Endodermal cell (in vitro differentiated cells): ENCODE data around the gene HMG20B. TPM values are rescaled to one million over a fixed set of nuclear protein-coding genes. Genes with fewer than 3 reads are reported as not detected.
"Not testable (repeated sequence)": the region's sequence is repeated elsewhere in the genome, so short reads cannot be mapped to it uniquely, and the experiment has no call there.

Source experiments
- DNase-seq: peaks from one replicate; pipeline ENCODE4 v3.0.0-alpha.2; 2017
- H3K27ac ChIP-seq: 2 replicates; pipeline ENCODE4 v1.5.1; 2013; ENCODE audit warnings: mild to moderate bottlenecking, low read depth, low read length, moderate library complexity
- H3K27me3 ChIP-seq: 2 replicates; pipeline ENCODE4 v1.6.1; 2013; ENCODE audit warnings: mild to moderate bottlenecking, low read length, moderate library complexity; ENCODE audit not compliant: insufficient read depth, control insufficient read depth, poor library complexity, severe bottlenecking
- H3K36me3 ChIP-seq: 2 replicates; pipeline ENCODE4 v1.7.0; 2013; ENCODE audit warnings: mild to moderate bottlenecking, low read length, moderate library complexity; ENCODE audit not compliant: control insufficient read depth, insufficient read depth
- H3K4me1 ChIP-seq: one replicate; pipeline ENCODE4 v1.7.0; 2013; ENCODE audit warnings: low read length; ENCODE audit not compliant: control insufficient read depth, insufficient read depth
- H3K4me3 ChIP-seq: 2 replicates; pipeline ENCODE4 v1.5.1; 2013; ENCODE audit warnings: mild to moderate bottlenecking, low read length, moderate library complexity
- H3K9ac ChIP-seq: 2 replicates; pipeline ENCODE4 v1.6.1; 2013; ENCODE audit warnings: mild to moderate bottlenecking, low read length, moderate library complexity; ENCODE audit not compliant: poor library complexity, severe bottlenecking; ENCODE audit errors: extremely low read depth
- H3K9me3 ChIP-seq: 2 replicates; pipeline ENCODE4 v1.6.1; 2013; ENCODE audit warnings: mild to moderate bottlenecking, low read length, moderate library complexity; ENCODE audit not compliant: control insufficient read depth
- H3K27ac Mint-ChIP-seq: 2 replicates; pipeline ENCODE4 v1.8.0; 2020; ENCODE audit warnings: mixed read lengths
- H3K27me3 Mint-ChIP-seq: 2 replicates; pipeline ENCODE4 v1.8.0; 2021; ENCODE audit warnings: mild to moderate bottlenecking, mixed read lengths; ENCODE audit not compliant: insufficient read depth
- H3K36me3 Mint-ChIP-seq: 2 replicates; pipeline ENCODE4 v1.8.0; 2020; ENCODE audit warnings: low read depth, mixed read lengths
- H3K4me1 Mint-ChIP-seq: 2 replicates; pipeline ENCODE4 v1.8.0; 2020; ENCODE audit warnings: mixed read lengths
- H3K4me3 Mint-ChIP-seq: 2 replicates; pipeline ENCODE4 v1.8.0; 2020; ENCODE audit warnings: mild to moderate bottlenecking, moderate library complexity, mixed read lengths
- H3K9me3 Mint-ChIP-seq: 2 replicates; pipeline ENCODE4 v1.8.0; 2020; ENCODE audit warnings: mild to moderate bottlenecking, mixed read lengths
- CTCF ChIP-seq: fragments of 200-600 bp; sonication (generic); conservative IDR thresholded peaks from 2 replicates; pipeline ENCODE4 v1.5.0; 2021; ENCODE audit warnings: antibody characterized with exemption, mild to moderate bottlenecking
- WGBS, 2 experiments: methylation state at CpG; one replicate each; pipeline versions ENCODE4 v1.1.5 to v1.1.7; 2013; ENCODE audit warnings: missing lambda C conversion rate in 2 of 2, mixed read lengths in 1 of 2; ENCODE audit not compliant: insufficient coverage in 1 of 2, insufficient read length in 1 of 2; 5-methylcytosine and 5-hydroxymethylcytosine counted together
- total RNA-seq, 2 donors: library from RNA; stranded (reverse); fragmentation: NEBNext Ultra II Directional in 1 of 2; extraction: Animal tissue kit (Norgen Biotek cat#: 25700) in 1 of 2; gene quantifications; 2 replicates in 1 of 2; 3 replicates in 1 of 2; pipeline ENCODE4 v1.2.1, GENCODE V29; 2021

HMG20B gene
- total RNA-seq, 2 donors from 2014 or later = 80.7 to 102 TPM

GRCh38 chr19:3527238-3527910 lies 45.4 kb upstream of the HMG20B start:
- H3K27me3 Mint-ChIP-seq = no peaks in the 10 kb centered on the region
- no peak overlapping the region for H3K4me3 Mint-ChIP-seq
- Histone ChIP-seq H3K4me3 (no peak overlapping the region), H3K9ac (no peak overlapping the region), H3K27ac (no peak overlapping the region), H3K9me3 (no peaks in the 10 kb centered on the region), H3K27me3 (no peaks in the 10 kb centered on the region), H3K4me1 (no peaks in the 10 kb centered on the region), H3K36me3 (peaks cover 27% of the 10 kb centered on the region)
- no peak overlapping the region for H3K27ac Mint-ChIP-seq
- H3K9me3 Mint-ChIP-seq = no peaks in the 10 kb centered on the region
- H3K36me3 Mint-ChIP-seq = peaks cover 26% of the 10 kb centered on the region
- no peak for DNase-seq
- no peak for TF ChIP-seq CTCF
- WGBS, 2 experiments = 94 to 99% methylated on average over 11 to 21 of the region's 21 CpGs
- H3K4me1 Mint-ChIP-seq = no peaks in the 10 kb centered on the region

- no peak overlapping the region for H3K9ac ChIP-seq
- peaks cover 28% of the 10 kb centered on the region for H3K36me3 Mint-ChIP-seq
- no peaks in the 10 kb centered on the region for H3K4me1 ChIP-seq
- DNase-seq = no peak
- no peaks in the 10 kb centered on the region for H3K9me3 Mint-ChIP-seq
- H3K27me3 Mint-ChIP-seq = no peaks in the 10 kb centered on the region
- H3K9me3 ChIP-seq = no peaks in the 10 kb centered on the region
- H3K4me1 Mint-ChIP-seq = no peaks in the 10 kb centered on the region
- peaks cover 27% of the 10 kb centered on the region for H3K36me3 ChIP-seq
- TF ChIP-seq CTCF = no peak
- no peak overlapping the region for H3K27ac Mint-ChIP-seq
- no peak overlapping the region for H3K27ac ChIP-seq
- H3K4me3 ChIP-seq = no peak overlapping the region
- 94 to 100% methylated on average over 3 to 14 of the region's 14 CpGs for WGBS, 2 experiments
- no peaks in the 10 kb centered on the region for H3K27me3 ChIP-seq
- H3K4me3 Mint-ChIP-seq = no peak overlapping the region
Observed at GRCh38 chr19:3528080-3528479, 44.7 kb upstream of the HMG20B start.

- no peaks in the 10 kb centered on the region for H3K27me3 Mint-ChIP-seq
- H3K9me3 Mint-ChIP-seq = no peaks in the 10 kb centered on the region
- H3K4me1 Mint-ChIP-seq = no peaks in the 10 kb centered on the region
- 95 to 96% methylated on average over 15 to 17 of the region's 20 CpGs for WGBS, 2 experiments
- no peak overlapping the region for H3K27ac ChIP-seq
- no peaks in the 10 kb centered on the region for H3K27me3 ChIP-seq
- peaks cover 30% of the 10 kb centered on the region for H3K36me3 ChIP-seq
- no peaks in the 10 kb centered on the region for H3K9me3 ChIP-seq
- no peaks in the 10 kb centered on the region for H3K4me1 ChIP-seq
- no peak overlapping the region for H3K27ac Mint-ChIP-seq
- no peak for TF ChIP-seq CTCF
- no peak overlapping the region for H3K4me3 ChIP-seq
- H3K36me3 Mint-ChIP-seq = peaks cover 33% of the 10 kb centered on the region
- no peak for DNase-seq
- no peak overlapping the region for H3K4me3 Mint-ChIP-seq
- H3K9ac ChIP-seq = no peak overlapping the region
Observed at GRCh38 chr19:3528539-3529211, 44.1 kb upstream of the HMG20B start.

- H3K27ac ChIP-seq, H3K27ac Mint-ChIP-seq, H3K27me3 ChIP-seq, H3K4me3 ChIP-seq, H3K9me3 Mint-ChIP-seq, H3K4me1 Mint-ChIP-seq, H3K27me3 Mint-ChIP-seq, H3K9me3 ChIP-seq, H3K4me3 Mint-ChIP-seq, H3K4me1 ChIP-seq, DNase-seq, H3K9ac ChIP-seq: not testable (repeated sequence)
- WGBS, 2 experiments = 96 to 100% methylated on average over 4 to 6 of the region's 7 CpGs
- H3K36me3 Mint-ChIP-seq = peaks cover 30% of the 10 kb centered on the region
- peaks cover 28% of the 10 kb centered on the region for H3K36me3 ChIP-seq
Observed at GRCh38 chr19:3529299-3529698, 43.4 kb upstream of the HMG20B start.
